Mucosa of descending colon (tissue), 3 donors: ENCODE results near the gene CCDC148. TPM values are rescaled to one million over a fixed set of nuclear protein-coding genes. Genes with fewer than 3 reads are reported as not detected.

Source experiments
- ATAC-seq: fragments of 200-7000 bp; cut with Tn5 transposase; one replicate; pipeline ENCODE4 v1.9.1; 2020; ENCODE audit warnings: mild to moderate bottlenecking, moderate library complexity
- DNase-seq, 3 donors: peaks; one replicate each; pipeline ENCODE4 v3.0.0-alpha.2; 2020
- H3K36me3 ChIP-seq: fragments of 200-600 bp; one replicate; pipeline ENCODE4 v1.8.0; 2021; ENCODE audit warnings: low read depth, mild to moderate bottlenecking
- H3K4me1 ChIP-seq: fragments of 200-600 bp; one replicate; pipeline ENCODE4 v1.8.0; 2021; ENCODE audit warnings: low read depth, mild to moderate bottlenecking
- H3K4me3 ChIP-seq: fragments of 200-600 bp; one replicate; pipeline ENCODE4 v1.8.0; 2021; ENCODE audit warnings: mild to moderate bottlenecking
- H3K9me3 ChIP-seq: fragments of 200-600 bp; one replicate; pipeline ENCODE4 v1.8.0; 2021; ENCODE audit warnings: mild to moderate bottlenecking
- intact Hi-C, 2 donors: fragments of 100-400 bp; cut with DNase I in 1 of 2; cut with micrococcal nuclease in 1 of 2; formaldehyde crosslinking; loops; one replicate each; pipeline versions ENCODE4 v1.11.0 to v1.11.1; 2022; cut with DNase I, micrococcal nuclease
- total RNA-seq, 3 donors: library from RNA; stranded (reverse); fragmentation: NEBNext Ultra II Directional in 2 of 3; extraction: Animal tissue kit (Norgen Biotek cat#: 25700) in 2 of 3; gene quantifications; one replicate each; pipeline versions ENCODE4 v1.2.1 to v1.2.4, GENCODE V29; 2021 to 2023
- TF ChIP-seq, protein P1 (sequence below): fragments of 200-600 bp; IDR thresholded peaks from one replicate; pipeline ENCODE4 v1.8.0; 2022; ENCODE audit warnings: antibody characterized with exemption, mild to moderate bottlenecking
- donor health status: DM: no; HTN: no; CAD: no; lungs with moderate emphysema.
- donor health status: DM: no; HTN: no; CAD: no.
- donor health status: DM: no; HTN: yes; CAD: no.

CCDC148 gene
- total RNA-seq, 3 donors from 2014 or later, result 0.20 to 0.38 TPM; not detected in 1

DNA sequence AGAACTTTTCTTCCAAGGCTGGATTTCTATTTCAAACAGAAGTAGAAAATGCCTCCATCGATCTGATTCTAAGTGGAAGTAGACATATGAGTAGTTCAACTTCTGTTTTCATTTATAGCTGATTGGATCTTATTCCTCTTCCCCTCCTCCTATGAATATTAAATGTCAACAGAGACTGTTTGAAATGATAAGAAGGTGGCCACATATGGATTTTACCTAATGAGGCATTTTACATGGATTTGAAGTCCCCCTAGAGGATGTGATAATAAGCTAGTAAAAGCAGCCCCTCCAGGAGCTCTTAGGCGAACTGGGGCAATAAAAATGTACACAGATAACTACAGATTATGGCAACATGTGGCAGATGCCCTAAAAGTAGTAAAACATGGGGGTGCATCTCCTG is 283.8 kb downstream of the CCDC148 start:
- Histone ChIP-seq H3K36me3 (no peaks in the 10 kb centered on the region), H3K9me3 (no peaks in the 10 kb centered on the region), H3K4me1 (no peaks in the 10 kb centered on the region), H3K4me3 (no peak overlapping the region)
- TF ChIP-seq, protein P1, sequence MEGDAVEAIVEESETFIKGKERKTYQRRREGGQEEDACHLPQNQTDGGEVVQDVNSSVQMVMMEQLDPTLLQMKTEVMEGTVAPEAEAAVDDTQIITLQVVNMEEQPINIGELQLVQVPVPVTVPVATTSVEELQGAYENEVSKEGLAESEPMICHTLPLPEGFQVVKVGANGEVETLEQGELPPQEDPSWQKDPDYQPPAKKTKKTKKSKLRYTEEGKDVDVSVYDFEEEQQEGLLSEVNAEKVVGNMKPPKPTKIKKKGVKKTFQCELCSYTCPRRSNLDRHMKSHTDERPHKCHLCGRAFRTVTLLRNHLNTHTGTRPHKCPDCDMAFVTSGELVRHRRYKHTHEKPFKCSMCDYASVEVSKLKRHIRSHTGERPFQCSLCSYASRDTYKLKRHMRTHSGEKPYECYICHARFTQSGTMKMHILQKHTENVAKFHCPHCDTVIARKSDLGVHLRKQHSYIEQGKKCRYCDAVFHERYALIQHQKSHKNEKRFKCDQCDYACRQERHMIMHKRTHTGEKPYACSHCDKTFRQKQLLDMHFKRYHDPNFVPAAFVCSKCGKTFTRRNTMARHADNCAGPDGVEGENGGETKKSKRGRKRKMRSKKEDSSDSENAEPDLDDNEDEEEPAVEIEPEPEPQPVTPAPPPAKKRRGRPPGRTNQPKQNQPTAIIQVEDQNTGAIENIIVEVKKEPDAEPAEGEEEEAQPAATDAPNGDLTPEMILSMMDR, result no peak
- DNase-seq, result no peak
- intact Hi-C loops, result no loop called here
- no peak for ATAC-seq

DNA sequence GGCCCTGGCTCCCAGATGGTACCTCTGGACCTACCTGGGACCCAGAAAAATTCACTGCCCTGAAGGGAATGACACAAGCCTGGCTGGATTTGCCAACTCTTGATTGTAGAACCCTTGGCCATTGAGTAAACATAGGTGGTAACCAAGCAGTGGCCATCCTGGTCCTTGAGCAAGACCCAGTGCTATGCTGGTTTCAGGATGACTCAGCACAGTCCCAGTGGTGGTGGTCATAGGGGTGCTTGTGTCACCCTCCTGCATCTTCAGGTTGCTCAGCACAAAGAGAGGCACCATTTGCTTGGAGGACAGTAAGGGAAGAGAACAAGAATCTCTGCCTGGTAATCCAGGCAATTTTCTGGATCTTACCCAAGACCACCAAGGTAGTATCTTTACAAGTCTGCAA is 302.0 kb downstream of the CCDC148 start:
- ATAC-seq, result no peak
- Histone ChIP-seq H3K4me1 (no peaks in the 10 kb centered on the region), H3K36me3 (no peaks in the 10 kb centered on the region), H3K4me3 (no peak overlapping the region), H3K9me3 (no peaks in the 10 kb centered on the region)
- intact Hi-C loops, result no loop called here
- TF ChIP-seq, protein P1, result no peak
- DNase-seq, result no peak

DNA sequence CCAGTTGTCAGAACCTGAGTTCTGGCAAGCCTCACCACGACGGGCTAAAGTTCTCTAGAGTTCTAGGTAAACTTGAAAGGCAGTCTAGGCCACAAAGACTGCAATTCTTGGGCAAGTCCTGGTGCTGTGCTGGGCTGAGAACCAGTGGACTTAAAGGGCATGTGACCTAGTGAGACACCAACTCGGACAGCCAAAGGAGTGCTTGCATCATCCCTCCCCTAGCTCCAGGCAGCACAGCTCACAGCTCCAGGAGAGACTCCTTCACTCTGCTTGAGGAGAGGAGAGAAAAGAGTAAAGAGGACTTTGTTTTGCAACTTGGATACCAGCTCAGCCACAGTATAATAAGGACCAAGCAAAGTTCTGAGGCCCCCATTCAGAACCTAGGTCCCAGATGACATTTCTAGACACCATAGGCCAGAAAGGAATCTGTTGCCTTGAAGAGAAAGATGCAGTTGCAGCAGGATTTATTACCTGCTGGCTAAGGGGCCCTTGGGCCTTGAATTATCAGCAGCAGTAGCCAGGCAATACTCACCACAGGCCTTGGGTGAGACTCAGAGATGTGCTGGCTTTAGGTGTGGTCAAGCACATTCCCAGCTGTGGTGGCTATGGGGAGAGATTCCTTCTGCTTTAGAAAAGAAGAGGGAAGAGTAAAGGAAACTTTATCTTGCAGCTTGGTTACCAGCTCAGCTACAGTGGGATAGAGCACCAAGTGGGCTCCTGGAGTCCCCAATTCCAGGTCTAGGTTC is 303.1 kb downstream of the CCDC148 start:
- TF ChIP-seq, protein P1, result no peak

DNA sequence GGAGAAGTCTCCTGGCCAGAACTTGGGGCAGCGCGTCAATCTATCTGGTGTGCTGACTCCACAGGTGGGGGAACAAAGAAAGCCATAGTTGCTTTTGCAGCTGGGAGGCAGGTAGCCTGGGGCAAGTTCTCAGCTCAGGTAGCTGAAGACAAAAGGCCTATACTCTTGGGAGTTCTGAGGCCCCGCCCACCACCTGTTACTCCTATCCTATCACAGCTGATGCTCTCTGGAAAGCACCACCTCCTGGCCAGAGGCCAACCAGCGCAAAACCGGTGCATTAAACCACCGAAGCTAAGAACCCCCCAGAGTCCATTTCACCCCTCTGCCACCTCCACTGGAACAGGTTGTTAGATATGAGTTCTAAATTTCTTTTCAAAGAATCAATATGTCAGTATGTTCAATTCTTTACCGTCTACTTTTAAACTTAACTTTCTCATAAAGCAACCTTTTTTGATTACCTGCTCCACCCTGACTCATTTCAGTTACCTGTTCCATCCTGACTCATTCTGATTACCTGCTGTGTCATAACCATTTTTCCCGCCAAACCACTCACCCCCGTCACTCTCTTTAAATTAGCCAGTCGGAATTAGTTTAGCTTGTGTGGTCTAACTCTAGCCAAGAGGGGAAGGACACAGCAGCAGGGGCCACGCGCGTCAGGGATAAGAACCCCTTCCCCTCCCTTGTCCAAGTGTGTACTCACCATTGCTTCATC is 311.5 kb downstream of the CCDC148 start:
- intact Hi-C loops, result no loop called here
- Histone ChIP-seq H3K4me1 (no peaks in the 10 kb centered on the region), H3K4me3 (no peak overlapping the region), H3K36me3 (no peaks in the 10 kb centered on the region), H3K9me3 (no peaks in the 10 kb centered on the region)
- DNase-seq (no peak), ATAC-seq (no peak)
- TF ChIP-seq, protein P1, result no peak

More for the DNA sequence above, 303.1 kb downstream of the CCDC148 start:
- intact Hi-C loops, result no loop called here
- no peak overlapping the region for H3K4me3 ChIP-seq
- H3K9me3 ChIP-seq, result no peaks in the 10 kb centered on the region
- DNase-seq (no peak), ATAC-seq (no peak)
- H3K36me3 ChIP-seq, result no peaks in the 10 kb centered on the region
- no peaks in the 10 kb centered on the region for H3K4me1 ChIP-seq

DNA sequence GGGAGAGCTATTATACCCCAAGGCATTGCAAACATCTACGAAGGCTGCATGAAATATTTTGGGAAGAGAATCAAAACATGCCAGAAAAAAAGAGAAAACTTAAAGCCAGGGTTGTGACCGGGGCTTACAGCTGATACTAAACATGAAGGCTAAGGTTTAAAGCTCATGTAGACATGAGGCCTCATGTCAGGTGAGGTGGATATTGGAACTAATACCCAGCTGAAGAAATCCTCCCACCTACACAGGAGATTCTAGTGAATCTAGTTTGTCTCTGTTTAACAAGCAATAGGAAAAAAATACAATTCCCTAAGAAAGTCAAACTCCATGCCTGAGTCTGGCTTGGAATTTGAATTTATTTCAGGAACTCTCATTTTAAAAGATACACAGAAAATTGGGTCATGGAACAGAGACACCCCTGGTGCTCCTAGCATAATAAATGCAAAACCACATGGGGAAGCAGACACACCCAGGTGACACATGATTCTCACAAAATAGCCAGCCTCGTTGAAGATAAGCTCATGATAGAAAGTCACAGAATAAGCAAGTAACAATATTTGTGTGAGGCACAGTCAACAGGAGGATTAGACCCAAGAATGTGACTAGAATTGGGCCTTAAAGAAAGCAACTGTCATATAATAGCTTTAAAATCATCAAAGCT is 312.7 kb downstream of the CCDC148 start:
- no peak overlapping the region for H3K4me3 ChIP-seq
- intact Hi-C loops, result no loop called here
- H3K9me3 ChIP-seq, result no peaks in the 10 kb centered on the region
- no peaks in the 10 kb centered on the region for H3K36me3 ChIP-seq
- TF ChIP-seq, protein P1, result no peak
- DNase-seq (no peak), ATAC-seq (no peak)
- H3K4me1 ChIP-seq, result no peaks in the 10 kb centered on the region
